T-helper 2 cell treated with Interferon-gamma antibody and Interleukin-4, amounts not matched to agents 100 ng/mL and 5 ng/mL, for 36 hours (primary cell): ENCODE results near the gene TRPM3. TPM values are rescaled to one million over a fixed set of nuclear protein-coding genes. Genes with fewer than 3 reads are reported as not detected.

ENCODE experiments used
- intact Hi-C: fragments of 100-400 bp; cut with micrococcal nuclease; formaldehyde crosslinking; loops from one replicate; pipeline ENCODE4 v1.15.1; 2023
- total RNA-seq: library from RNA; stranded (reverse); gene quantifications from 2 replicates; pipeline ENCODE4 v1.2.3, GENCODE V29; 2022

The TRPM3 gene
- total RNA-seq, 1 donor from 2014 or later = not detected

DNA sequence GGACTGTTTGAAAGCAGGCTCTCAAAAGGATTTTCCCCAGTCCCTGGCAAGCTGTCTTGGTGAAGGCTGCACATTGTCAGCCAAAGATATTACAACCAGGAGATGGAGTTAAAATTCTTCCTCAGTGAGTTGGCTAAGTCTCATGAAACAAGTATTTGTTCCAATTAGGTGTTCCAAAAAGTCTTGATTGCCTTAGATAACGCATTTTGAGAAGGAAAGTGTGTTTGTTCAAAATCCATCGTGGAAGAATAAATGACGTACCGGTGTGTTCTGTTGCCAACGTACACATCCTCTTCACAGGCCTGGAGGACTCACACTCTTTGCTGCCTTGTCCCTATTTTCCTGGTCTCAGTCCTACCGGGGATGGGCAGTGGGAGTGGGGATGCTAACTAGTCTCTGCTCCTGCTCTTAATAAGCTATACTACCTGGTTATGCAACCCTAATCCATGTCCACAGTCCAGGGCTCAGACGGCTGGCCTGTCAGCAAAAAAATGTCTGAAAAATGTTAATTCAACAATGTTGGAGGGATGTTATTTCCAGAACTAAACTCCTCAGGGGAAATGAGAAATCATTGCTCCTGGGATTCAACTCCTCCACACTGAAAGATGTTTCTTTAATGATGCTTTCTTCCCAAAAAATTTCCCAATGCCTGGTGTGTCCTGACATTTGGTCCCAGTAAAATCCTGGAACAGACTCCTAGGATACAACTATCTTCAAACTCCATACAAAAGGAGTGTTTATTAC, 531.7 kb downstream of the TRPM3 start:
- intact Hi-C loops = no loop called here

DNA sequence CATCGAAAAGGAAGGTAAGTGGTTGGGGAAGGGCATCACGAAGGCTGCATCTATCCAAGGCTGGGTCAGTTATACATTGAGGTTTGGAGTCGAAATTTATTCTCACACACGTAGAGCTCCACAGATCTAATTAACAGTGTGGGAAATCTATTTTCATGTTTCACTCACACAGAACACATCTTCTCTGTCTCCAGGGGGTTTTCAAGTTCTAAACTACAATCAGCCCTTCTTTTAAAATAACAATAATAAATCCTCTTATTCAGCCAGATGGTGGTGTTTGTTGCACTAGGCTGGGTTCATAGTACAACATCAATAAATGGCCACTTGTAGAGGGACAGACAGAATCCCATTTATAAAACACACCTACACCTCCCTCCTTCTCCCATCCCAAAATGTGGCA, 532.4 kb downstream of the TRPM3 start:
- intact Hi-C loops = no loop called here

DNA sequence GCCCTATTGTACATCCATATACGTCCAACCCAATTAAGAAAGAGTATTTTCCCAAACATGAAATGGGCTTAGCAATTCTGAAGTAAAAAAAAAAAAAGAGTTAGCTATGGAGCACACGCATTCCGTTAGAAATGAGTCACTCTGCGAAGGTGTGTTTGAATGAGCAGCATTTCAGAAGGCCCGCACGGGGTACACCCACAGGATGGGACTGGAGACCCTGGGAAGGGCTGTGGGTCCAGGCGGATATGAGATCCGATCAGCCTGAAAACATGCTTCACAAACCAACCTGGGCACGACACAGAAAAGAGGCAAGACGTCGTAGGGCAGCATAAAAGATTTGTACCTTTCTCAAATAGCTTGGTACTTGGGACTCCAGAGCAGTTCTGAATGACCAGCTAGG, 533.0 kb downstream of the TRPM3 start:
- intact Hi-C loops = no loop called here

GRCh38 chr9:70587201-70587600, 534.2 kb downstream of the TRPM3 start:
- intact Hi-C loops = no loop called here

DNA sequence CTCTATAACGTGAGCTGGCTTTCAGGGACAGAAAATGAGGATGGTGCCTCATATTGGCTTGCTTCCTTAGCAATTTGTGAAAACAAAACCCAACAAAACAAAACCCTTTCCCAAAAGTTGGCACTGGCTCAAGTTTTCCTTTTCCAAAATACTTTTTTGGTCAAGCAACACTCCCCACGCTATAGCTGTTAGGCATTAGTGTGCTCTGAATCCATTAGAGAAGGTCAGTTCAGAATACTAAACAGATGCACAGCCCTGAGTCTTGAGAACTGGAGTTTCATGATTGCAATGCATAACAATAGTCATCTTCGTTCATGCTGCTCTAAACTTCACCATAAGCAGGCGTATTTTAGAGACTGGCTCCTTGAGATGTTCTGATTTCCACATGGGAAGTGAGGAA, 534.9 kb downstream of the TRPM3 start:
- intact Hi-C loops = no loop called here

DNA sequence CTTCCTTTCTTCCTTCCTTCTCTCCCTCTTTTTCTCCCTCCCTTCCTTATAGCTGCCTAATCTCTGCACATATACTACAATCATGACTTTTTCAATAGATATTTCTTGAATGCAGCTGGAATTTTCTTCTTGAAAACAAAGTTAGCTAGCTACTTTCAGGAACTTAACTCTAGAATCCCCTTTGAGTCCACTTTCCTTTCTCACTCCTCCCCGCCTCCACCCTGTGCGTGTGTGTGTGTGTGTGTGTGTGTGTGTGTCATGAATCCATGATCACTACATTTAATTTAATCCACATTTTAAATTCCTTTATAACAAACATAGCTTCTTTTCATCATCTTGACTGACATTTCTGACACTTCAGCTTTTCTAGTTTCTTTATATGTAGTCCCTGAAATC, 539.5 kb downstream of the TRPM3 start:
- intact Hi-C loops = no loop called here

GRCh38 chr9:70581214-70581954, 540.0 kb downstream of the TRPM3 start:
- intact Hi-C loops = no loop called here

DNA sequence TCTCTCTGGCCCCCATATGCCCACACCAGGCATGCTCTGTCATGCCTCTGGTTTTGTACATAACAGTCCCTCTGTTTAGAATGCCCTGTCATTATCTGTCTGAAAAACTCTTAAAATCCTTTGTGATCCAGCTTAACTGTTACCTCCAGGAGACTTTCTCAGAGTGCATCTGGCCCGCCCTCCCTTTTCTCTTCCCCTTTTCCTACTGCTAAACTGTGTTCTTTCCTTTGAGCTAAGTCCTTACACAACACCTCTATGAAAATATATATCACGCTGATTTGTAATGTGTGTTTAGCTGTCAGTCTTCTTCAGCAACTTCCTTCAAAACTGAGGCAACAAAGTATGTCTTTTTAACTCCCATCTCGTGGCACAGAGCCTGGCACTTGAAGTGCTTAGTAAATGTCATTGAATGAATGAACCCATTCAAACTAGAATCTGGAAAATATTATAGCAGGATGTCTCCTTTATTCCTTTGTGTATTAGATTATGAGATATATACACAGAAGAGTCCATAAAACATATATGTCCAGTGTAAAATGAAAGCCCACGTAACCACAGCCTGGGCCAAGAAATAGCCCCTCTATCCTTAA, 540.7 kb downstream of the TRPM3 start:
- intact Hi-C loops = no loop called here

- intact Hi-C loops = no loop called here
These were observed 541.7 kb downstream of the TRPM3 start for GRCh38 chr9:70579686-70580085.

GRCh38 chr9:70578720-70579119, 542.7 kb downstream of the TRPM3 start:
- intact Hi-C loops = no loop called here

GRCh38 chr9:70577671-70578070, 543.8 kb downstream of the TRPM3 start:
- intact Hi-C loops = no loop called here

- intact Hi-C loops = no loop called here
These were observed 545.3 kb downstream of the TRPM3 start for GRCh38 chr9:70576116-70576515.

DNA sequence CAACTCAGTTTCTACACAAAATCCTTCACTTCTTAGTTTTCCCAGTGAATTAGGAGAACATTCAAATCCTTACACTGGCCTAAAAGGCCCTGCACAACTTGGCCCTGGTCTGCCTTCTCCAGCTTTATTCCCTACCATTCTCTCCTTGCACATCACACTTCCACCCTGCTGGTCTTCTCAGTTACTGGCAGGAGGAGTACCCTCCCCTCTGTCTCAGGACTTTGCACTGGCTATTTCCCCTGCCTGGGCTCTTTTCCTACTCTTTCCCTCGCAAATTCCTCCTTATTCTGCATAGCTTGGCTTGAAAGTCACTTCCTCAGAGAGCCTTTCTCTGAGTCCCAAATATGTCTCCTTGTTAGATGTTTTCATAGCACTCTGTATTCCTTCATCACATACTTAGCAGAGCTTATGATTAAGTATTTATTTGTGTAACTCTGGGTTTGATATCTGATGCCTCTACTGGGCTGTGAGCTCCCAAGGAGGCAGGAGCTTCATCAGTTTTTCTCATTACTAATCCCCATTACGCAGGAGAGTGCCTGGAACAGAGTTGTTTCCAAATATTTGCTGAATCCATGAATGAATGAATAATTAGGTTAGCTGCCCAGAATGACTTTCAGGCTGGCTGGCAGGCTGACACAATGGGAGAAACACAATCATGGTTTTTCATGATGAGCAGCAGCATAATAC, 547.1 kb downstream of the TRPM3 start:
- intact Hi-C loops = no loop called here

GRCh38 chr9:70573308-70573707, 548.1 kb downstream of the TRPM3 start:
- intact Hi-C loops = no loop called here

- intact Hi-C loops = no loop called here
These were observed 550.2 kb downstream of the TRPM3 start for GRCh38 chr9:70571258-70571657.

DNA sequence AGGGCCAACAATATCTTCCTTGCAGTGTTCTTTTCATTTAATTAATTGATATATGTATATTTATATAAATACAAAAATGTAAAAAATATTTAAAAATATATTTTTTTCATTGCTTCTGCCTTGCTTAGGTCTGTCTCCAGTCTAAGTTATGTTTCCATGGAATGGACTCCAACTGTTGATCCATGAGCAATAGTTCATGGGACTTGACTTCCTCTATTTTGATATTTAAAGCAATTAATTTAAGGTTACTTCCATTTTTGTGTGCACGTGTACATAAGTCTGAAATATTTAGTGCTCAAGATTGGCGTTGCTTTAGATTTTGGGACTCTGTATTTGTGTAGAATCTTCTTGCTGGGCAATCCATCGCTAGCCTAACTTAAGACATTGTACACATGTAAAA, 551.6 kb downstream of the TRPM3 start:
- intact Hi-C loops = loop anchor here (10.0 kb wide), 1 partner anchor 735 kb away; no protein-coding TSS in a partner anchor

- intact Hi-C loops = loop anchor here (10.0 kb wide), 1 partner anchor 734 kb away; no protein-coding TSS in a partner anchor
These were observed 552.2 kb downstream of the TRPM3 start for GRCh38 chr9:70569070-70569772.

DNA sequence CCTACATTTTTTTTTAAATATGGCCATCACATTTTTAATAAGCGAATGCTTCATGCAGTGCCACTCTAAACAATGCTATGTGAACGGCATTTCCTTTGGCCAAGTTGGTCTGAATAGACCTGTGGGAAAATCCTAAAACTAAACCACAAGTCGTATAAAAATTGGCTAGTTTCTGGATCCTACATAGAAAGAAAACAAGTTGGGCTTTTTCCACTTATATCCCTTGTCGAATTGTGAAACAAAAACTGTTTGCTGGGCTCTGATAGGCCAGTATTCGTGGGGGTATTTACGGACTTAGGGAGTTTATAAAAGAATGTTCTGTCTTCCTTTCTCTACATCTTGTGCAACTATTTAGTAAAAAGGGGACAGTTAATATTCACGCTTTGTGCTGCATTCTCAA, 553.9 kb downstream of the TRPM3 start:
- intact Hi-C loops = loop anchor here (10.0 kb wide), 1 partner anchor 733 kb away; no protein-coding TSS in a partner anchor

- intact Hi-C loops = loop anchor here (10.0 kb wide), 1 partner anchor 732 kb away; no protein-coding TSS in a partner anchor
These were observed 554.7 kb downstream of the TRPM3 start for GRCh38 chr9:70566751-70567150.

GRCh38 chr9:70566066-70566465, 555.4 kb downstream of the TRPM3 start:
- intact Hi-C loops = loop anchor here (10.0 kb wide), 1 partner anchor 731 kb away; no protein-coding TSS in a partner anchor
